Smooth muscle cell of the brain vasculature (primary cell): ENCODE data around the gene EXOC3L4.
"Not testable (repeated sequence)": the region's sequence is repeated elsewhere in the genome, so short reads cannot be mapped to it uniquely, and the experiment has no call there.

ENCODE experiments used
- DNase-seq: peaks from one replicate; pipeline ENCODE4 v3.0.0-alpha.2; 2012; ENCODE audit warnings: low read depth, low spot score

Gene EXOC3L4

DNA sequence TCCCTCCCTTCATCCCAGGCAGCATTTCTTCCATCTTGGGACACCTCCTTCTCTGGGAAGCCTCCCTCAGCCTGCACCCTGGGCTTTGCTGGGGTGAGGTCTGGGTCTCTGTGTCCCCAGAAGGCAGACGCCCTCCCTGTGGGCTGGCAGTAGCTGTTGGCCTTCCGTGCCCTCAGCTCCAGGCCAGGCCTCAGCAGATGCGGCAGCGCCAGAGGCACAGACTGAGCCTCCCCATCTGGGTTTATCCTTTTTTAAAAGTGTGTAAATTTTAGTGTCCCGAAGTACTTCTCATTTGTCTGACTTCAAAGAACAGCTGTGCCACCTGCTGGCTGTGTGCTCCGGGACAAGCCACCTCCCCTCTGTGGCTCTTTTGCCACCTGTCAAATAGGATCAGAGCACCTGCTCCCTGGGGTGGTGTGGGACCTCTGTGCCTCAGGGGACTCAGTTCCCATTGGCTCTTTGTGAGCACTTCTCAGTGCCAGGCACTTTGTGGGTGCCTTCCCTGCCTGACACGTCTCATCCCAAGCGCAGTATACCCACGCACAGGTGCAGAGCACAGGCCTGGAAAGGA is 11.1 kb downstream of the EXOC3L4 start:
- DNase-seq: no peak

DNA sequence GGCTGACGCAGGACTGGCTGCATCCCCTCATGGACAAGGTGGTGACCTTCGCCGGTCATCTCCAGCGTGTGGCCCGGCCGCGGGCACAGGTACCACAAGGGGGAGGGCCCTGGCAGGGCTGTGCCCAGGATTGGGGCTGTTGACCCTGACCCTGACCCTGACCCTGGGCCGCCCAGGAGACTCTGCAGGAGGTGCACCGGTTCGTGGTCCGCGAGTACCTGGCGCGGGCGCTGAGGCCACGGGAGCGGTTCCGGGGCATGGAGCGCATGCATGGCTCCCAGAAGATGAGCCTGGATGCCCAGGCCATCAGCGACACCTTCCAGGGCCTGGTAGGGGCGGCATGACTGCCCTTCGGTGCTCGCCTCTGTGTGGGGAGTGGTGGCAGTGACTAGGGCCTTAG is 12.9 kb downstream of the EXOC3L4 start:
- no peak for DNase-seq

DNA sequence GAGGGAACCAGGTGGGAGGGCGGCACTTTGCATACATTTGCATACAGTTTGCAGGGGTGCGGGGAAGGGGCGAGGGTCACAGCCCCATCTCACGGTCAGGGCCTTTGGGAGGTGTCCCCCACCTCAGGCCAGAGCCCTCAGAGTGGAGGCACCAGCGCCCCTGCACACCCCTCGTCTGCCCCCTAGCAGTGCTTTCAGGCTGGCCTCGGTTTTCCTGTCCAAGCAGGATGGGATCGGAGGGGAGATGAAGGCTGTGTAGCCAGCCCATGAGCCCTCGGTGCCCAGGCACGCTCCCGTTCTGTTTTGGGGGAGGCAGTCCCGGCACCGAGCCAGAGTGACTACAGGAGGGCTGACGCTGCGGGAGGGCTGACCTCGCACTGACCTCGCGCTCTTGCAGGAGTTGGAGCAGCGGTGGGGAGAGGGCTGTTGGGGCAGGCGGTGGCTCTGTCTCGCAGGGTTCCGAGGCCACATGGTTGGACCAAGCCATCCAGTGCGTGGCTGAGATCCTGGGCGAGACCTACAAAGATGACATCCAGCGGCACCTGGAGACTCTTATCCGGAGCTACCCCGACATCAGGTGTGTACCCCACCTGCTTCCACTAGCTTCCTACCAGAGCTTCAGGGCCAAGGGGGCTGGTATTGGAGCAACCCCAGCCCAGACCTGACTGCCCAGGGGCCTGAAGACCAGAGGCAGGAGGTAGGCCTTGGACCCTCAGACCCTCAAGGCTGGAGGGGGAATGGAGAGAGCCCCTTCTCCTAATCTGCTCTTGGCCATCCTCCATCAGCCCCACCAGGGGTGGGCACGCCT is 13.6 kb downstream of the EXOC3L4 start:
- DNase-seq: no peak

DNA sequence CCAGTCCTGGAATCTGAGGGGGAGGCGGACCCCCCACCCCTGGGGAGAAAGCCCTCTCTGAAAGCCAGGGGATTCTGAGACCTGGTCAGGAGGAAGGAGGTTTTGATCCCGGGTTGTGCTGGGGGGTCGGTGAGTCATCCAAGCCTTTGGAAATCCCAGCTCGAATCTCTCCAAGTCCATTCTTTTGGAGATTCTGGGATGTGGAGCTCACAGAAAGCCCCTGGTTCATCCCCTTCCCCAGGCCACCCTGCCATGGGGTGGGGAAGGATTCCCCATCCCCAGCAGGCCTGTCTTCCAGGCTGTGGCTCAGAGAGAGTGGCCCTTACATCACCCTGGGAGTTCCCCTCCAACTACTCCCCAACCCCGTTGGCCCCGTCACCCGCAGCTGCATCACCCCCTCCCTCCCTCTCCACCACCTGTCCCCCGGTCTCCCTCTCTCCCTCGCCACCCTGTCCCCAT is 14.3 kb downstream of the EXOC3L4 start:
- no peak for DNase-seq

DNA sequence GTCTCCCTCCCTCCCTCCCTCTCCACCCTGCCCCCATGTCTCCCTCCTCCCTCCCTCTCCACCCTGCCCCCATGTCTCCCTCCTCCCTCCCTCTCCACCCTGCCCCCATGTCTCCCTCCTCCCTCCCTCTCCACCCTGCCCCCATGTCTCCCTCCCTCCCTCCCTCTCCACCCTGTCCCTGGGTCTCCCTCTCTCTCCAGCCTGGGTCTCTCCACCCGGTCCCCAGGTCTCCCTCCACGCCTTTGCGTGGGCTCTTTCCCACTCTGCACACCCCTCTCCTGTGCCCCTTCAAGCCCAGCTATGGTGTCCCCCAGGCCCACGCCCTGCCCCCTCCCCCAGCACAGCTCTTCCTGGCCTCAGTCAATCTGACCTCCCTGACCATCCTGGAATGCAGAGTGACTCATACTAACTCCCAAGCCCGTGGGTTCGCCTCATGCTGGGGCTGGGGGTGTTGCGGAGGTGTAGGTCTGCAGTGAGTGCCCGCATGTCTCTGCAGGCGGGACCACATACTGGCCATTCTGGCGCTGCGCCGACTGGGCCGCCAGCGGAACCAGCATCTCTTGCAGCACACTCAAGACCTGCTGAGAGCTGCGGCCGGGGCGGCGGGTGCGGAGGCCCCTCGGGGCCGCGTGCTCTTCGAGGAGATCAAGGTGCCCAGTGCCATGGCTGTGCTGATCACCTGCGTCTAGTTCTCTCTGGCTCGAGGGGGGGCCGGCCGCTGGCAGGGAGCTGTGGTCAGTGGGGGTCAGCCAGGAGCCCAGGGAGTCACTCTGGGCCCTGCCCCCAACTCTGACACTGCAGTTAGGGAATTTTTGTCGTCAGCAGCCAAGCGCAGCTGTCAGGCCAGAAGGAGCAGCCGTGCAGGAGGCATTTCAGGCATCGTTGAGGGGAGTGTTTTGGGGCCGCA is 15.3 kb downstream of the EXOC3L4 start:
- DNase-seq: peak; percentile 44

DNA sequence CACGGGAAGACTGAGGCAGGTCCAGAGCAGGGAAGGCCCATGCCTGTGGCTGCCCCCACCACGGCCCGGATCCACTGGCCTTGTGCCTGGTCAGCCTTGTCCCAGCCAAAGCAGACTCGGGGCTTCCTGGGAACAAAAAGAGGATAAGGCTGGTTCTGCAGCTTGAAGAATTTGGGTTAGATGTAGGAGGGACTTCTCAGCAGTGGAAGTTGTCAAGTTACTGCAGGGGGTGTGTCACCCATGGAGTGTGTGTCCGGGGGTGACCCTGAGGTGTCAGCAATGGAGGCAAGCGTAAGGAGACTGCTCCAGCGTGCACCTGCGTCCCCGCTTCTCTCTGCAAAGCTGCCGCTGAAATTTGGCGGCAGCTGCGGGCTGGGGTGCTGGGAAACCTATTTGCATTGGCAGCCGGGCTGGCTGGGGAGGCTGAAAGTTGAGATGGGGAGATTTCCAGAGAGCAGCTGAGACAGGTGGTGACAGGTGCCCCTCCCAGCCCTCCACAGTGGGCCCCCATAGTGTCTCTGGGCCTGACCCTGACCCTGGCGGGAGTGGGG is 16.2 kb downstream of the EXOC3L4 start:
- no peak for DNase-seq

DNA sequence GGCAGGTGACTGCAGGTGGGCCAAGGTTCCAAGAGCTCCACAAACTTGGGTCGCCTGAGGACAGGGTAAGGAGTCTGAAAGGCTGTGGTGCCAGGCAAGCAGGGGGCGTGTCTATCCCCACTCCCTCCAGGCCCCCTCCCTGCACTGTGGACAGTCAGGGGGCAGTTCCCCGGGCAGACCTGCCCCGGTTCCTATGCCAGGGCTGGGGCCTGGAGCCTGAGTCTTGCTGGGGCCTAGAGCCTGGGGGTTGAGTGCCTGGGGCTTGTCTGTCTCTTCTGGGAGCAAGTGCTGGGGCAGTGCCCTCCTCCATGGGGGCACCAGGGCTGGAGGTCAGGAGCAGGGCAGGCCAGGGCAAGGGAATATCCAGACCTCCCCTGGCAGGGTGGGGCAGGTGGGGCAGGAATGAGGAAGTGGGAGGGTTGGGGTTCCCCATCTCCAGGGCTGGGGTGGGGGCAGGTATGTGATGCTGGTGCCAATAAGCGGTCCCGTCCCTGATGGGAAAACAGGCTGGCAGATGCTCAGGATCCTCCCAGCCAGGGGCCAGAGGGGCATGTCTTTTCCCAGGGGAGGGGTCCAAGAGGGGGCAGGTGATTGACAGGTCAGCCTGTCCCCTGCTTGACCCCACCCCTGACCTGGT is 16.8 kb downstream of the EXOC3L4 start:
- no peak for DNase-seq

DNA sequence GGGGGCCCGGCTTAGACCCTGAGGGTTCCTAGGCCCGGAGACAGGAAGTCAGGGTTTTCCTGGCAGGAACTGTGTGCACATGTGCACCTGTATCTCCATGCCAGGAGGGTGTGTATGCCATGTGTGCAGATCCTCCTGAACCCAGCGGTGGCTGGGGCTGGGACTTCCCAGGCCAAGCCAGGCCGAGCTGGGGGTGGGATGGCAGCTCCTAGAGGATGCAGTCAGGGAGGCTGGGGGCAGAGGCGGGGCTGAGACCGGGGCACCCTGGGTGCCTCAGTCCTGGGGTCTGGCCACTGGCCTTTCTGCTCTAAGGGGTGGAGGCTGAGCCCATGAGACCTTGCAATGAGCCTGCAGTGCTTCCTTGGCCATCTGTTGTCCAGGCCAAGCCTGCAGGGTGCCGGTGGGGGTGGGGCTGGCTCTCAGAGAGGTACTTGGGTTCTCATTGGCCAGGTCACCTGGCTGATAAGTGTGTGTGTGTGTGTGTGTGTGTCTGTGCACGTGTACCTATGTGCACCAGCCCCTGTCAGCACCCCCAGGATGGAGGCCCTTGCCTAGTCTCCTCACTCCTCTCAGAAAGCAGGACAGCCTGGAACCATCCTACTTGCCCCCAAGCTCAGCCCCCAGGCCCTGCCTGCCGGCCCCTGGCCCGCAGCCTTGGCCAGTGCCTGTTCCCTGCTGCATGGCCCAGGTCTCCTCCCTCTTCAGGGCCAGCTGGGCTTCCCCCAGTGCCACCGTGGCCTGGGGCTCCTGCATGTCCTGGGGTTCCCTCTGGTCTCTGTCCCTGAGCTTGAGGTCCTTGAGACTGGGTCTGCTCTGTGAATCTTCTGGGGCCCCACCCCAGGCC is 18.1 kb downstream of the EXOC3L4 start:
- DNase-seq: no peak

DNA sequence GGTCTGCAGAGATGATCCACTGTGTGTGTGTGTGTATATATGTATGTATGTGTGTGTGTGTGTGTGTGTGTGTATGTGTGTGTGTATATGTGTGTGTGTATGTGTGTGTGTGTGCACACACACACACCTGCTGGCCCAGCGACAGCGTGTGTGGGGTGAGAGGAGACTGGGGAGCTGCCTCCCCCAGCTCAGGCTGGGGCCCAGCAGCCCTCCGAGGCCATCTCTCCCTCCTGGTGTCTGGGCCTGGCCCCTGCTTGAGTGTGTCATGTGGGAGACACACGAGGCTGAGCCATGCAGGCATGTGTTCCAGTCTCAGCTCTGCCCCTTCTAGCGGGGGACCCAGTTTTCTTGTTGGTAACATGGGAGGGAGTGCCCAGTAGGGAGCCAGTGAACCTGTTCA is 18.8 kb downstream of the EXOC3L4 start:
- DNase-seq: no peak

DNA sequence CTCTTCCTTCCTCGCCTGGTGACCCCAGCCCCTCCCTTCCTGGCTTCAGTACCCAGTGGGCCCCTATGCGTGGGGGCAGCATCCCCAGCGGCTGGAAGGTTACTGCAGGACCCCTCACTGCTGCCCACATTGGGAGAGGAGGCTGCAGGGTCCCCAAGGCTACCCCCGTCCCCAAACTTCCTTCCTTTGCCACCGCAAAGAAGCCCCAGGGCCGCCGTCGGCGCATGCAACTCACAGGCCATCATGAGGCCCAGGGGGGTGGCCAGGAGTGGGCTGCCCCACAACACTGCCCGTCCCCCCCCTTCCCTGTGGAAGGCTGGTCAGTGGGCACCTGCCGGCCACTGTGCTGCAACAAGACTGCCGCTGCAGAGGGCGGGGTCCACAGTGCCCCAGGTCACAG is 19.2 kb downstream of the EXOC3L4 start:
- no peak for DNase-seq

DNA sequence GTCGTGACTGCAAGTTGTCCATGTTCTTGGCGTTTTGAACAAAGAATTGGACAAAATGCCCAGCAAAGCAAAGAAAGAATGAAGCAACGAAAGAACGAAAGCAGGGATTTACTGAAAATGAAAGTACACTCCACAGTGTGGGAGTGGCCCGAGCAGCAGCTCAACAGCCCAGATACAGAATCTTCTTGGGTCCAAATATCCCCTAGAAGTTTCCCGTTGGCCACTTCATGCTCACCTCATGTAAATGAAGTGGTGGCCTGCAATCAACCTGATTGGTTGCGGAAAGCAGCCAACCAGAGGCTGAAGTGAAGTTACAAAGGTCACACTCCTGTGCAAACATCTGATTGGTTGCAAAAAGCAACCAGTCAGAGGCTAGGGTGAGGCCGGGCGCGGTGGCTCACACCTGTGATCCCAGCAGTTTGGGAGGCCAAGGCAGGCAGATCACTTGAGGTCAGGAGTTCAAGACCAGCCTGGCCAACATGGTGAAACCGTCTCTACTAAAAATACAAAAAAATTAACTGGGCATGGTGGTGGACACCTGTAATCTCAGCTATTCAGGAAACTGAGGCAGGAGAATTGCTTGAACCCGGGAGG is 20.7 kb downstream of the EXOC3L4 start:
- DNase-seq: not testable (repeated sequence)

DNA sequence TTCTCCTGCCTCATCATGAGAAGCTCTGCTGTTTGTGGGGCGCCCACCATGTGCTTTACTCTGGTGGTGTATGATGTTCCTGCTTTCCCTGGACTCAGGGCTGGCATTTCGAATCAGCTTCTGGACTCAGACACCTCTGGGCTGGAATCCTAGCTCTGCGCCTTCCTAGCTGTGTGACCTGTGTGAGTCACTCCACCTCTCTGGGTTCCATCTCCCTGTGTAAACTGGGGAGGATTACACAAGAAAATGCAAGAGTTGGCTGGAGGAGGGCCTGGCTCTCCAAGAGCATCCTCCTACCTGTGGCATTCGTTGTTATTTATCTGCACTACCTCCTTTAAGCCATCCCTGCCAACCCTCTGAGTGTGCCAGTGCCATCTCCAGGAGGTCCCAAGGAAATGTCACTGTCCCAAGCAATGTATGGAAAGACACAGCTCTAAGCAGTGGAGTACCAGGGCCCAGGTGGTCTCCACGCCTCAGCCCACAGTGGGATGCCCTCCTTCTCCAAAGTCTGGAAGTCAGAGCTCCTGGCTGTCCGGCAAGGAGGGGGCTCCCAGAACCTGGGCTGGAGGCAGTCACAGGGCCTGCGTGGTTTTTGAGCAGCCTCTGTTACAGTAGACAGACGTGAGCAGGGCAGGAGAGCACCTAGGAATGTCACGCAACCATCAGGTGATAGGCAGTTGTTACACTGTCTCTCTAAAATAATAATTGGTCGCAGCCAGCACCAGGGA is 21.5 kb downstream of the EXOC3L4 start:
- DNase-seq: no peak

DNA sequence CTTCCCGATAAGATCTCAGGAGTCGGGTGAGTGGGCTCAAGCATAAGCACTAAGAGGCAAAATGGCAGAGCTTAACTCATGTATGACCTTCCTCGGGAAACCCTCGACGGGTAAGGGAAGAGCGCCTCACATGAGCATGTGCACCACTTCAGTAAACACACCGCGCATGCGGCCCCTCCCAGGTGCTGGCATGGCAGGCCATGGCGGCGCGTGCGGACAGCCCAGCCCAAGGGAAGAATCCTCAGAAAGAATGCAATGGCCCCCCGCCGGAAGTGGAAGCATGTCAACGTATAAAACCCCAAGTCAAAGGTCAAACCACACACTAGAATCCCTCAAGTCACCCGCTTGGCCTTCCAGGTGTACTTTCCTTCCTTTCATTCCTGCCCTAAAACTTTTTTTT is 22.1 kb downstream of the EXOC3L4 start:
- DNase-seq: no peak

DNA sequence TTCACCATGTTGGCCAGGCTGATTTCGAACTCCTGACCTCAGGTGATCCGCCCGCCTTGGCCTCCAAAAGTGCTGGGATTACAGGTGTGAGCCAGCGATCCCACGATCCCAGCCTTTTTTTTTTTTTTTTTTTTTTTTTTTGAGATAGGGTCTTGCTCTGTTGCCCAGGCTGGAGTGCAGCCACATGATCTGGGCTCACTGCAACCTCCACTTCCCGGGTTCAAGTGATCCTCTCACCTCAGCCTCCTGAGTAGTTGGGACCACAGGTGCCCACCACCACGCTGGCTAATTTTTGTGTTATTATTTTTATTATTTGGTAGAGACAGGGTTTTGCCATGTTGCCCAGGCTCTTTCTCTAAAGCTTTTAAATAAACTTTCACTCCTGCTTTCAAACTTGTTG is 23.0 kb downstream of the EXOC3L4 start:
- not testable (repeated sequence) for DNase-seq

DNA sequence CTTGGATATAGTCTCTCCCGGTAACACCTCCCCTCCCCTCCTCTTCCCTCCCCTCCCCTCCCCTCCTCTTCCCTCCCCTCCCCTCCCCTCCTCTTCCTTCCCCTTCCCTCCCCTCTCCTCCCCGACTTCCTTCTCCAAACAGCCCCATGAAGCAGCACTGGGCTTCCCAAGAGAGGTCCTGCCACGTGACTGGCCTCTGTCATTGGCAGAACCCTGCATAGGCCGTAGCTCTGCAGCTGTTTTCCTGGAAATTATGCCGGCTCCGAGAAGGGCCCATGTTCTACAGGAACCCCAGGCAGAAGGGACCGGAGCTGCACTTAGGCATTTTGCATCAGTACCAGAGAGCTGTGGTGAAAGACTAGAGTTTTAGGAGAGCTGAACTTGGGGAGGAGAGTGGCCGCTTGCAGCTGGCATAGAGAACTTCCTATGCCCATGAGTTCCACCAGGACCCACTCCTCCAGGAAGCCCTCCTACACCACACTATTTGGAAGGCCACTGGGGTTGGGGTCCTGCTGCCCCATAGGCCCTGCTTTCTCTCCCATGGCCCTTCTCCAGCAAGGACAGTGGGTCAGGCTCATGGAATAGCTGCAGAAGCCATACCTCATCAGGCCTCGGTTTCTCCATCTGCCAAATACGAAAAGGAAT is 23.6 kb downstream of the EXOC3L4 start:
- DNase-seq: no peak

DNA sequence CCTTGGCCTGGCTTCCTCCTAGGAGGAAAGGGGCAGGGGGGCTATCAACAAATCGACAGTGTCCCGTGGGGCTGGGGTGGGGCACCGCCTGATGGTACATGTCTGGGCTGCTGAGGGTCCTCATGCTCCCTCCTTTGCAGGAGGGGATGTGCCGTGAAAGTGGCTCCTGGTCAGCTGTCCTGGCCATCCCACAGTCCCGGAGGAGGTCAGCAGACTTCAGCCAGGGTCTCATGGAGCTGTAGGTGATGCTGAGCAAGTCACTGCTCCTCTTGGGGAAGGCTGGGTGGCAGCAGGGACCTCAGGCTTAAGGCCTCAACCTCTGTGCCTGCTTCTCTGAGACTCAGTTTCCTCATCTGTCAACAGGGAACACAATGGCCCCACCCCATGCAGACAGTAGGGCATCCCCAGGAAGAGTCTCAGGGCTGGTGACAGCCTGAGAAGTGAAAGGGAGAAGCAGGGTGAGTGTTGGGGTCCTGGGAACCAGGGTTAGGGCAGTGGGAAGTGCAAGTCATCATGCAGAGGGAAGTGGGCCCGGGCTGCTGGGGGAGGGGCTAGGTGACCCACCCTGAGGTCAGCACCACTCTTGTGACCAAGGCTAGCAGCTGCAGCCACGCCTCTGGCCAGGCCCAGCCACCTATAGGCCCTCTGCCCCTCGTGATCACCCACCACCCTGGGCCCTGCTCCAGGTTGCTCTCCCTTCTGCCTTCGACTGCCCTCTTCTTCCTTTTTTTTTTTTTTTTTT is 24.3 kb downstream of the EXOC3L4 start:
- DNase-seq: no peak

DNA sequence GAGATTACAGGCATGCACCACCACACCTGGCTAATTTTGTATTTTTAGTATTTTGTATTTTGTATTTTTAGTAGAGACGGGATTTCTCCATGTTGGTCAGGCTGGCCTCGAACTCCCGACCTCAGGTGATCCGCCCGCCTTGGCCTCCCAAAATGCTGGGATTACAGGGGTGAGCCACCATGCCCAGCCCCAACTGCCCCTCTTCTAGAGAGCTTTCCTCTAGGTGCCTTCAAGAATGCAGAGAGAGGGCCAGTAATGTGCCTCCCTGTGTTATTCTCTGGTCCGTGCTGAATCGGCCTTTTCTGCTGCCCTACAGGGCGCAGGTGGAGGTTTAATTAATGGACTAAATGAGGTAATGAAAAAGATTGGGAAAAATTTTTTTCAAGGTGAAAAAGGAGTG is 25.0 kb downstream of the EXOC3L4 start:
- DNase-seq: not testable (repeated sequence)

DNA sequence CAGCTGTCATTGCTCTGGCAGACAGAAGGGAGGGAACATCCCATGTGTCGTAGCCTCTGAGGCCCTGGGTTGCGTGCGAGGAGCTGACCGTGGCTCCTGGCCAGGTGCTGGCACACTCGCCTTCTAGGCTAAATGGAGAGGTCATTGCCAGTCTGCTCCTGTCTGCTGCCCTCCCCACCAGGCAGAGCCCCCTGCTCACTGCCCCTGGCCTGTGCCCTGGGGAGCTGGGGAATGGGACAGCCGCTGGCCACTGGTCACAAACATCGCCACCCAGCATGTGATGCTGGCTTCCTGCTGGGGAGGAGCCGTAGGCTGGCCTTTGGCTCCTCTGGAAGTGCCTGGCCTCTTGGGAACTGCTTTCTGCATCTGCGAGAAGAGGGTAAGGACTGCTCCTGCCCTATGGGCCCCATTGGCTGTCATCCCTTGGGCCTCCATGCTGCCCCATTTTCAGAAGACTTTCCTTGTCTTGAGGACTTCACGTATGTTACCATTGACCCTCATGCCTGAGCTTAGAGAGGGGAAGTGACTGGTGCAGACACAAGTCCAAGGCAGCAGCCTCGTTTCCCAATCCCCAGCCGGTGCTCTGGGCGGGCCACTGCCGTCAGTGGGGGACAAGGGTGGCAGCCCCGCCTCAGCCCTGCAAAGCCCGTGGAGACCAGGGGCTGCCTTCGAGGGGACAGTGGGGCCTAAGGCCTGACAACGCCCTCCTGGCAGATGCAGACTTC is 26.8 kb downstream of the EXOC3L4 start:
- DNase-seq: no peak
